Stimulated activated memory B cell treated with anti-CD40 and anti-IgM and Interleukin-4, amounts not matched to agents 10 μg/mL and 1 μg/mL and 100 μg/mL, for 72 hours (primary cell): ENCODE data around the gene KCNA5.

ENCODE experiments used
- ATAC-seq: fragments of 150-1000 bp; cut with Tn5 transposase; 2 replicates; pipeline ENCODE4 v1.10.0; 2021
- H3K27ac Mint-ChIP-seq: one replicate; pipeline ENCODE4 v1.8.0; 2022; ENCODE audit warnings: mild to moderate bottlenecking, mixed read lengths
- H3K27me3 Mint-ChIP-seq: one replicate; pipeline ENCODE4 v1.8.0; 2022; ENCODE audit warnings: mixed read lengths
- H3K36me3 Mint-ChIP-seq: one replicate; pipeline ENCODE4 v1.8.0; 2022; ENCODE audit warnings: mixed read lengths
- H3K4me1 Mint-ChIP-seq: one replicate; pipeline ENCODE4 v1.8.0; 2022; ENCODE audit warnings: mixed read lengths
- H3K4me3 Mint-ChIP-seq: one replicate; pipeline ENCODE4 v1.8.0; 2022; ENCODE audit warnings: mild to moderate bottlenecking, moderate library complexity, mixed read lengths
- H3K9me3 Mint-ChIP-seq: one replicate; pipeline ENCODE4 v1.8.0; 2022; ENCODE audit warnings: mixed read lengths

KCNA5 gene

DNA sequence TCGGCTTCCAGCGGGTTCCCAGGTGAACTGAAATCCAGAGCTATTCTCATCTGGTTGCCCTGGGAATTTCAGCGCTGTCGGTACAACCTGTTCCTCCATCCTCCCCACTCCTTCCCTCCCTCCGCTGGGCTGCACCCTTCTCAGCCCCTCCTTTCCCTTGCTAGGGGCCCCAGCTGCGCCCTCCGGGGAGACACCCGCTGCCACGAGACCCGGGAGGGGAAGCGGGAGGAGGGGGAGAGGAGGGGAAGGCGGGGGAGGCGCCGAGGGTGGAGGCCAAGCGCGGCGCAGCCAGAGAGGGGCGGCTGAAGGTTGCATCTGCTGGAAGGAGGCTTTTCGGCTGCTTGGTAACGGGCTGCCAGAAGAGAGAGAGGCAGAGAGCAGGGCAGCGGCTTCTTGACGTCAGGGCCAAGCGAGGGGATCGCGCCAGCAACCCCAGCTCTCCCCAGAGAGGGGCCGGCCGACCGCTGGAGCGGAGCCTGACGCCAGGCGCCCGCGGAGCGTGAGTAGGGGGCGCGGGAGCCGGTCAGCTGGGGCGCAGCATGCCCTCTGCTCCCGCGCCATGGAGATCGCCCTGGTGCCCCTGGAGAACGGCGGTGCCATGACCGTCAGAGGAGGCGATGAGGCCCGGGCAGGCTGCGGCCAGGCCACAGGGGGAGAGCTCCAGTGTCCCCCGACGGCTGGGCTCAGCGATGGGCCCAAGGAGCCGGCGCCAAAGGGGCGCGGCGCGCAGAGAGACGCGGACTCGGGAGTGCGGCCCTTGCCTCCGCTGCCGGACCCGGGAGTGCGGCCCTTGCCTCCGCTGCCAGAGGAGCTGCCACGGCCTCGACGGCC lies at the start of gene KCNA5:
Gene KCNA5 (plus strand): TSS at position 291 of the 831 bp plus-strand sequence. CDS start 269 bp downstream, at position 560.
- H3K4me1 Mint-ChIP-seq, result peaks cover 17% of the 10 kb centered on the region
- no peak within 1 kb of the TSS for H3K27ac Mint-ChIP-seq
- peaks cover 31% of the 10 kb centered on the region for H3K27me3 Mint-ChIP-seq
- H3K36me3 Mint-ChIP-seq, result peaks cover 7% of the 10 kb centered on the region
- H3K9me3 Mint-ChIP-seq, result peaks cover 12% of the 10 kb centered on the region
- peak within 1 kb of the TSS; percentile 55 for H3K4me3 Mint-ChIP-seq
- ATAC-seq, result peak; percentile 68

DNA sequence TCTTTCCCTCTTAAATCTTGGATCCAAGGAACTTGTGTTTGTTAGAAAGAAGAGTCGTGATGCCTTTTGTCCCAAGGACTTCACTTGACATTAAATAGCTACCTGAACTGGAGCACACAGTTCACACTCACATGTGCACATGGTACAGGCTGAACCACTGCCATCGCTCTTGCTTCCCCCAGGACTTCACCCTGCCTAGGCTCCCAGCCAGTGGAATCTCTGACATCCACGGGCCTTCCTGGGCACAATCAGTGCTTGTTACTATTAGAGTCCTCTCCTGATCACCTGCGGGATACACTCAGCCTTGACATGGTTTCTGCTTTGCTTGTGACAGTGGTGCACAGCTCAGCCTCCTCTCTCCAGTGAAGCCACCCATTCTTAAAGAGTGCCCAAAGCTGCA lies 49.1 kb upstream of the KCNA5 start:
- no peak for ATAC-seq
- H3K4me3 Mint-ChIP-seq, result no peak overlapping the region
- H3K4me1 Mint-ChIP-seq, result no peaks in the 10 kb centered on the region
- H3K36me3 Mint-ChIP-seq, result no peaks in the 10 kb centered on the region
- H3K27ac Mint-ChIP-seq, result no peak overlapping the region
- H3K27me3 Mint-ChIP-seq, result peaks cover 45% of the 10 kb centered on the region
- H3K9me3 Mint-ChIP-seq, result no peaks in the 10 kb centered on the region

DNA sequence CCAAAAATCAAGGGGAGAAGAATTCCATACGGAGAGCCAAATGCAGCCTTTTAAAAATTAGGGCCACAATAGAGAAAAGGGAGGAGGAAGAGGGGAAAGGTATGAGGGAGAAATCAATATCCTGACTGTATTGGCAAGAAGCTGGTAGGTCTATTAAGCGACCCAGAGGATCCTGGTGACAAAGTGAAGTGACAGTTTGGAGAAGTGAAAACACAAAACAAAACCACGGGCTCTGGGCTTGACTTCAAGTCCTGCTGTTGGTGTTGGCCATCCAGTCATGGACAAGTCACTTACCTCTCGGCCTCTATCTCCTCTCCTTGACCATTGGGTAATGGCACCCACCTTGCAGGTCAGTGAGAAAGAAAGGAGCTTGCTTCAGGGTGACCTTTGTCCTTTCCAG lies 47.0 kb upstream of the KCNA5 start:
- Mint-ChIP-seq H3K27me3 (peaks cover 45% of the 10 kb centered on the region), H3K9me3 (no peaks in the 10 kb centered on the region)

DNA sequence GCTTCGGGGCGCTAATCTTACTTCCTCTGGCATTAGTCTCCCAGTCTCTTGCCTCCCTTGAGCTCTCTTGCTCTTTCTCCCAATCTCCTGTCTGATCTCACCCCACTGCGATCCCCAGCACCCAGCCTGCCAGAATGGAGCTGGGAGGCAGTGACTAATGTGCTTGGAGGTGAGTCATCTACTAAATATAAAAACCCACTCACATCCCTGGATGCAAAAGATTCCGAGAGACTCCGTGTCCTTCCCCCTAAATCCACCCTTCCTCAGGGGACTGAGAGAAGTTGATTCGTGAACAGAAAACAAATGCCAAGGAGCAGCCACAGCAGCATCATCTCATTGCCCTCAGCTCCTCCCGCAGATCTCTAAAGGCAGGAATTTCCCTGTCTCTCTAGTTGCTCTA lies 45.7 kb upstream of the KCNA5 start:
- Mint-ChIP-seq H3K4me1 (no peaks in the 10 kb centered on the region), H3K4me3 (no peak overlapping the region), H3K9me3 (no peaks in the 10 kb centered on the region), H3K36me3 (no peaks in the 10 kb centered on the region), H3K27me3 (peaks cover 40% of the 10 kb centered on the region), H3K27ac (no peak overlapping the region)
- ATAC-seq, result no peak

More for the DNA sequence above, 47.0 kb upstream of the KCNA5 start:
- no peaks in the 10 kb centered on the region for H3K36me3 Mint-ChIP-seq
- ATAC-seq, result no peak
- H3K4me3 Mint-ChIP-seq, result no peak overlapping the region
- H3K27ac Mint-ChIP-seq, result no peak overlapping the region
- no peaks in the 10 kb centered on the region for H3K4me1 Mint-ChIP-seq

DNA sequence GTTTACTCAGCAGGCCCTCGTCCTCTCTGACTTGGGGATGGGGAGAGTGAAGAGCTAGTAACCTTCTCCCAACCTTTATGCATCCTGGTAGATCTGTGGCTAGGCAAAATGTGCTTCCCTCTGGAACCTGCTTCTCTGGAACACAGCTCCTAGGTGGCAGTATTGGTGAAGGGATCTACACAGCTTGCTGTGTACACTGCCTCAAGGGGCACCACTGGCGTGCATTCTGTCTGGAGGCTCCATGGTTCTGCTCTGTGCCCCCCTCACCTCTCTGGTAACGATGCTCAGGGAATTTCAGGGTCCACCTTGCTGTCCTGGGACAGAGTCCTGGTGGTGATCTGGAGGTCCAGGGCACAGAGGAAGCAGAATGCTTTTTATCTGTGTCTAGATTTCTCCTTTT lies 43.5 kb upstream of the KCNA5 start:
- no peak for ATAC-seq
- no peak overlapping the region for H3K27ac Mint-ChIP-seq
- H3K9me3 Mint-ChIP-seq, result no peaks in the 10 kb centered on the region
- no peaks in the 10 kb centered on the region for H3K36me3 Mint-ChIP-seq
- no peak overlapping the region for H3K4me3 Mint-ChIP-seq
- peaks cover 44% of the 10 kb centered on the region for H3K27me3 Mint-ChIP-seq
- H3K4me1 Mint-ChIP-seq, result no peaks in the 10 kb centered on the region

DNA sequence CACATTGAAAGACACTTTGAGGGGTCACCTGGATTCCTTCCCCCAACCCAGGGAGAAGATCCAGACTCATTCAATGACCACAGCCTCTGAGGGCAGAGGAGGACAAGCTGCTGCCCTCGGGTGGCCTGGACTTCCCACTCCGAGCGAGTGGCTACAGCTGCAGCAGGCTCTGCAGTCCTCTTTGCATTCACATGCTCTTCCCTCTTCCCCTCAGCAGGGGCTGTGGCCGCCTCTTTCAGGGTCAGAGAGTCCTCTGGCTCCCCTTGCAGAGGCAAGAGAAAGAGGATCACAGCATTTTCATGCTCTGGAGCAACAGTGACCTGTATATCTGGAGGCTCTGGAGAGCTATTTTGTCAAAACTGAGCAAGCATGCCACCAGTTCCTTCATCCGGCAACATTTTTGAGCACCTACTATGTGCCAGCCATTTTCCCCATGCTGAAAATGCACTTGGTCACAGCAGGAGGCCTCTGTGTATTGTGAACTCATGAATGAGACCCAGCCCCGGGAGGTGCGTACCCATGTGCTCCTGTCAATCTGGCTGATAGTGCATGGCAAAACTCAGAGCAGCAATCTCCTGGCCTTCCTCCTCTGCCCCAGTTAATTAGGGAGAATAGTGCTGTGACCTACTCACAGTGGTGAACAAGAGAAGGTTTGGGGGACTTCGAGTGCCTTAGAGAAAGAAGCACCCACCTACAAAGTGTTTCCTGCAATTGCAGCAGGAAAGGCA lies 42.9 kb upstream of the KCNA5 start:
- Mint-ChIP-seq H3K4me3 (no peak overlapping the region), H3K4me1 (no peaks in the 10 kb centered on the region), H3K9me3 (no peaks in the 10 kb centered on the region), H3K27me3 (peaks cover 41% of the 10 kb centered on the region), H3K27ac (no peak overlapping the region), H3K36me3 (no peaks in the 10 kb centered on the region)
- ATAC-seq, result no peak

DNA sequence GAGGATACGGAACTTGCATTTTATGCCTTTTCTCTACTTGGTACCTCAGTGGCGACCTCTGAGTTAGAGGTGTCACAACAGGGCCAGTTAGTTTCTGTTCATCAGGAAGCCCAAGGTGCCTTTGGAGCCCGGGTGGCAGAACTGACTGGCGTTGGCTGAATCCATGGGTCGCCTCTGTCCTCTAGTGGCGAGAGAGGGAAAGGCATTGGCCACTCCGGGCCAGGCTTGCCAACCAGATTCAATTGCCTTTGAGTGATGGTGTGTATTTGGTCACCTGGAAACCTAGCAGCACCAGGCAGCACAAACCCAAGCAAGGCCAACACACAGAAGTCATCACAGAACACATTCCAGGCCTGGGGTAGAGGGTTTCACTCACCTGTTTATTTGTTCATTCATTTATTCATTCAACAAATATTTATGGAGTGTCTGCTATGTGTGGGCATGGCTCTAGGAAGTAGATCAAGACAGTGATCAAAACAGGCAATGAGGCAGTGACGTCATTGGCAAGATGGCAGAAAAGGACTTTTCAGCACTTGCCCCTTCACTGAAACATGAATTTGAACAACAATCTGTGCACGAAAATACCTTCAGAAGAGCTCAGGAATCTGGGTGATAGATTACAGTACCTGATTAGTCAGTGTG lies 40.5 kb upstream of the KCNA5 start:
- peaks cover 38% of the 10 kb centered on the region for H3K27me3 Mint-ChIP-seq
- H3K27ac Mint-ChIP-seq, result no peak overlapping the region
- no peak overlapping the region for H3K4me3 Mint-ChIP-seq
- peak; percentile 78 for ATAC-seq
- no peaks in the 10 kb centered on the region for H3K36me3 Mint-ChIP-seq
- H3K4me1 Mint-ChIP-seq, result no peaks in the 10 kb centered on the region
- no peaks in the 10 kb centered on the region for H3K9me3 Mint-ChIP-seq

DNA sequence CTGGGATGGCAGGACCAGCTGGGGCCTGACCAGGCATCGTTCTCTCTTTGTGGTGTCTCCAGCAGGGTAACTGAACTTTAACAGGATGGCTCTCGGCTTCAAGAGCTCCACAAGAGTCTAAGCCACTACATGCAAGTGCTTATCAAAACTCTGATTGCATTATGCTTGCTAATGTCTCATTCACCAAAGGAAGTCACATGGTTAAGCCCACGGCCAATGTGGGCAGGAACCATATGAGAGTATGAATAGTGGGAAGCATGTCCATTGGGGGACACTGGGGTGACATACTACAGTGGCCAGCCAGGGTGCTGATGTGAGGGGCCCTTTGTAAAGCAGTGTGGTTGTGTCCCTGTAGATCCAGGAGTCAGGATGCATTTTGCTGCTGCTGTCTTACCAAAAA lies 35.0 kb upstream of the KCNA5 start:
- ATAC-seq, result no peak
- H3K4me1 Mint-ChIP-seq, result no peaks in the 10 kb centered on the region
- H3K27me3 Mint-ChIP-seq, result peaks cover 37% of the 10 kb centered on the region

DNA sequence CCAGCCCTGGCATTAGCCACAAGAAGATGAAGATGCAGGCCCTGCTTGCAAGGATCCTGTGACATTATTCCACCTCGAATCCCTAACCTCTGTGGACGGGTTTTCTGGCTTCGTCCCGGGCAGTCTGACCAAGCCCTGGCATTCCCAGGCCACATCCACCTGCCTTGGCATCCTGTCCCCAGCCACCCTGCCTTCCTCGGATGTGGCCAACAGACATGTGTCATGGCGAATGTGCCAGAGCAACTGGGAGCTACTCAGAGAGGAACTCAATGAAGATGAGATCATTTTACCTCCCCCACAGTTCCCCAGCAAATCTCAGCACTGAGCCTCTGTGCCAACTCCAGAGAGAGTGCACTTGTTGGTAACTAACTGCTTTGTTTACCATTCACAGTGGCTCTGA lies 33.5 kb upstream of the KCNA5 start:
- Mint-ChIP-seq H3K9me3 (no peaks in the 10 kb centered on the region), H3K4me1 (no peaks in the 10 kb centered on the region), H3K27ac (no peak overlapping the region), H3K4me3 (no peak overlapping the region), H3K36me3 (no peaks in the 10 kb centered on the region), H3K27me3 (peaks cover 32% of the 10 kb centered on the region)
- no peak for ATAC-seq

More for the DNA sequence above, 35.0 kb upstream of the KCNA5 start:
- Mint-ChIP-seq H3K4me3 (no peak overlapping the region), H3K9me3 (no peaks in the 10 kb centered on the region), H3K27ac (no peak overlapping the region), H3K36me3 (no peaks in the 10 kb centered on the region)

DNA sequence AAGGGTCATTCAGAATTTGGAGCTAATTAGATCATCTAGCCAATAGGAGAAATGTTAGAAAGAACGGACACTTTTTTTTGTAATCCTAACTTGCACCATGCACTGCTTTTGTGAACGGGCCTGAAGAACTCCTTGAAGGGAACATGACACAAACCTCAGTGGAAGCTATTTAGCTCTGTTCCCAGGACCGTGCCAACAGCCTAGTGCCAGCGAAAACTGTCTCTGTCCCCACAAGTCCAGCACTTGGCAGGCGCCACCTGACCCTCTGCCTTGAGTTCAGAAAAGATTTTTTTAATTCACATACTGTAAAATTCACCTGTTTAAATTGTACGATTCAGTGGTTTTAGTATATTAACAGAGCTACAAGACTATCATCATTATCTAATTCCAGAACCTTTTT lies 31.3 kb upstream of the KCNA5 start:
- no peak overlapping the region for H3K4me3 Mint-ChIP-seq
- H3K4me1 Mint-ChIP-seq, result peaks cover 7% of the 10 kb centered on the region
- H3K9me3 Mint-ChIP-seq, result no peaks in the 10 kb centered on the region
- no peaks in the 10 kb centered on the region for H3K36me3 Mint-ChIP-seq
- H3K27ac Mint-ChIP-seq, result no peak overlapping the region
- ATAC-seq, result no peak
- peaks cover 18% of the 10 kb centered on the region for H3K27me3 Mint-ChIP-seq

DNA sequence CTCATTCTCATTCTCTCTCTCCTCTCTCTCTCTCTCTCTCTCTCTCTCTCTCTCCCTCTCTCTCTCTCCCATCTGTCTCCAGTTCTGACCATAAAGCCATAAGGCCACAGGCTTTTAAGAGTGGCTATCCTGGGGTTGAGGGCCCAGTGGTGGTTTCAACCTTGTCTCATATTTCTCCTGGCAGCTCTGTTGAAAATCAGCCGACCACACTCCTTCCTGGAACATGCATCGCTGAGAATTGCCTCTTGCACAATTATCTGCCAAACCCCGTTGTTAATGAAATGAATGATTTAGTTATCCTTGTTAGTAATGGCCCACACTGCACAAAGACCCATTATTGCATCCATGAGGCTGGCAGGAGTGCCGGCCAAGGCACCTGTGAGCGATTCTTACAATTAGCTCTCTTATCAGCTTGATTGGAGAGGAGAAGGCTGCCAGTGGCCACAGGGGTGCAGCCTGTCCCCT lies 30.4 kb upstream of the KCNA5 start:
- no peak overlapping the region for H3K27ac Mint-ChIP-seq
- H3K4me3 Mint-ChIP-seq, result no peak overlapping the region
- H3K4me1 Mint-ChIP-seq, result peaks cover 7% of the 10 kb centered on the region
- H3K9me3 Mint-ChIP-seq, result no peaks in the 10 kb centered on the region
- H3K36me3 Mint-ChIP-seq, result no peaks in the 10 kb centered on the region
- peaks cover 18% of the 10 kb centered on the region for H3K27me3 Mint-ChIP-seq
- no peak for ATAC-seq

DNA sequence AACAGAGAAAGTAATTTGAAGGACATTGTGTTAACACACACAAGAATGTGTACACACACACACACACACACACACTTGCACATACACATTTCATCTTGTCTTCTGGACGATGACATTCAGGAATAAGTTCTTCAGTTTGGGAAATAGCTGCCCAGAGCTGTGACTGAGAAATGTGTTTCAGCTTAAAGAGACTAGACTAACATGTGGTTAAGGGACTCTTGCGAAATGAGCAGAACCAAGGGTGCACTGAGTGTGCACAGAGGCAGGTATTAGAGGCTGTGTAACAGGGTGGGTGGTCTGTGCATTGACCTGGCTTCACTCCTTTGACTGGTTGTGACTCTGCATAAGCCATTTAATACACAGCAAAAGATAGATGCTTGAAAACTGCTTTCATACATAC lies 29.4 kb upstream of the KCNA5 start:
- Mint-ChIP-seq H3K4me1 (peaks cover 7% of the 10 kb centered on the region), H3K4me3 (no peak overlapping the region), H3K9me3 (no peaks in the 10 kb centered on the region), H3K27ac (no peak overlapping the region), H3K27me3 (peaks cover 18% of the 10 kb centered on the region), H3K36me3 (no peaks in the 10 kb centered on the region)
- ATAC-seq, result no peak

DNA sequence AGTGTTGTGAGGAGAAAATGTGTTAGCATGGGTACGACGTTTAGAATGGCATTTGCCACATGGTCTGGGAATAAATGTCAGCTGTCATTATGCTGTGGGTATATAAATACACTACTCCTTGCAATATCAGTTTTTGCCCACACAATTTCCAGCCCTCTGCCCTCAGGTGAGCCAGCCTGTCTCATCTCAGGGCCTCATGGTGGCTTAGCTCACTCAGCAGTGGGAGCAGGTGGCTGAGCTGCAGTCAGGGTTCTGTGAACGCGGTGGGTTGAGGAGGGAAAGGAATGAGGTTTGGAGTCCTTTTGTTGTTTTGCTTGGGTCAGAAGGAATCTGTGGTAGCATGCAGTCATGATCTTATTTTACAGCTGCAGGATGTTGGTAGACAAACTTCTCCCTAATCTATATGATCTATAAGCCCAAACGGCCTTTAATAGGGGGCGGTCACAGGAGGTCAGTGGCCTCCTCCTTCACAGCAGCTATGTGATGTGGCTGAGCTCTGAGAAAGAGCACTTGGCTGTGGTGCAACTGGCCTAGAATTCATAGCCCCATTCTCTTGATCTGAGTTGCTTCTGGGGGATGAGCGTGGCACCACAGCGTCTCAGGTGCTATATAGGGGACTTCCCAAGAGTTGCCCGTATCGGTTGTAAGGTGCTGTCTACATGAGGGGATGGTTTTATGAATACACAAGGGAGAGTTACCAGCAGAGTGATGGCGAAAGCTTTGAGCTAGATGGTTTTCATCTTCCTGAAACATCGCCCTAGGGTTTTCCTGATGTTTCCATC lies 27.8 kb upstream of the KCNA5 start:
- Mint-ChIP-seq H3K9me3 (no peaks in the 10 kb centered on the region), H3K27ac (no peak overlapping the region), H3K27me3 (peaks cover 17% of the 10 kb centered on the region), H3K4me3 (no peak overlapping the region), H3K4me1 (peaks cover 7% of the 10 kb centered on the region), H3K36me3 (no peaks in the 10 kb centered on the region)
- ATAC-seq, result peak; percentile 70

DNA sequence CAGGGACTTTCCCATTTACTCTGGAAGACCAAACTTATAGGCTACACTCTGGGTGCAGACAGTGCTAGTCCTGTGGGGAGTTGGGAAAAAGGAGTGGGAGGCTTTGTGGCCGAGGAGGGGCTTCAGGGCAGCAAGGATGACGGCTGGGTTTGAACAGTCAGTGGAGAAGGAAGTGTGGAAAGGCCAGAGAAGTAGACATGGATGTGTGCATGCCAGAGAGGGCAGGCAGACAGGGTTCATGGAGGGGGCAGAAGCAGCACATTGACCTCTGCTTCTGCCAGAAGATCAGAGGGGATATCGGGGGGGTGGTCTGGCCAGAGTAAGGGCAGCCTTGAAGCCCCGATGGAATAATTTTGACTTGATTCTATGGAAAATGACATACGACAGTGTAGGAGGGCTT lies 27.2 kb upstream of the KCNA5 start:
- Mint-ChIP-seq H3K36me3 (no peaks in the 10 kb centered on the region), H3K4me3 (no peak overlapping the region), H3K4me1 (peaks cover 7% of the 10 kb centered on the region), H3K27ac (no peak overlapping the region), H3K27me3 (peaks cover 17% of the 10 kb centered on the region), H3K9me3 (no peaks in the 10 kb centered on the region)
- ATAC-seq, result no peak
